H1 (cell line): ENCODE measurements around the gene CCDC136. TPM values are rescaled to one million over a fixed set of nuclear protein-coding genes. Genes with fewer than 3 reads are reported as not detected.

Experiments used
- CTCF ChIA-PET: fragments of 300-600 bp; sonication (Branson Sonifier 250); formaldehyde crosslinking; loops from one replicate; lab custom pipeline; 2021; ENCODE audit not compliant: partially characterized antibody; lab: Charles Lee
- POLR2A ChIA-PET: fragments of 300-600 bp; sonication (Branson Sonifier 250); formaldehyde crosslinking; loops from one replicate; lab custom pipeline; 2021; ENCODE audit warnings: inconsistent platforms; ENCODE audit not compliant: partially characterized antibody; lab: Charles Lee
- DNase-seq, 2 experiments: peaks; one replicate each; pipeline versions ENCODE4 v3.0.0 to v3.0.0-alpha.2; 2010 to 2022; ENCODE audit warnings: low spot score in 2 of 2, low read depth in 1 of 2, mixed read lengths in 1 of 2
- FAIRE-seq: peaks from 2 replicates; lab custom pipeline; 2011; peaks lifted over from hg19 to GRCh38; lab: Jason Lieb, UNC
- H2AFZ ChIP-seq: 2 replicates; pipeline ENCODE4 v1.8.1; 2012; ENCODE audit warnings: low read length, inconsistent platforms
- H2AK5ac ChIP-seq: 2 replicates; pipeline ENCODE4 v1.6.1; 2013; ENCODE audit warnings: low read depth, low read length
- H2BK120ac ChIP-seq: replicated peaks from 2 replicates; pipeline ENCODE3; 2013; ENCODE audit warnings: low read depth, low read length, inconsistent platforms
- H2BK12ac ChIP-seq: 2 replicates; pipeline ENCODE4 v1.6.1; 2013; ENCODE audit warnings: low read depth, low read length
- H2BK15ac ChIP-seq: 2 replicates; pipeline ENCODE4 v1.6.1; 2013; ENCODE audit warnings: low read length
- H2BK20ac ChIP-seq: 2 replicates; pipeline ENCODE4 v1.6.1; 2013; ENCODE audit warnings: low read length
- H2BK5ac ChIP-seq: 2 replicates; pipeline ENCODE4 v1.6.1; 2013; ENCODE audit warnings: low read depth, low read length
- H3K14ac ChIP-seq: 2 replicates; pipeline ENCODE4 v1.6.1; 2013; ENCODE audit warnings: inconsistent platforms; ENCODE audit not compliant: insufficient read length
- H3K18ac ChIP-seq: 2 replicates; pipeline ENCODE4 v1.6.1; 2013; ENCODE audit warnings: low read length; ENCODE audit errors: extremely low read depth
- H3K23ac ChIP-seq: 2 replicates; pipeline ENCODE4 v1.6.1; 2013; ENCODE audit warnings: inconsistent platforms; ENCODE audit not compliant: insufficient read length
- H3K23me2 ChIP-seq: 2 replicates; pipeline ENCODE4 v1.6.1; 2013; ENCODE audit warnings: low read depth, low read length
- H3K27ac ChIP-seq: 2 replicates; pipeline ENCODE4 v1.6.1; 2011; ENCODE audit warnings: low read depth, low read length, inconsistent platforms
- H3K27me3 ChIP-seq, 4 experiments: replicated peaks in 1 of 4; 1 replicate in 1 of 4; 2 replicates in 3 of 4; pipeline versions ENCODE4 v1.6.1 to v1.8.1; 2011 to 2013; ENCODE audit warnings: low read length in 3 of 4, mild to moderate bottlenecking in 3 of 4, inconsistent platforms in 2 of 4, mixed read lengths in 2 of 4, moderate library complexity in 1 of 4; ENCODE audit not compliant: control insufficient read depth in 3 of 4, insufficient read depth in 3 of 4; ENCODE audit errors: extremely low read depth in 1 of 4
- H3K36me3 ChIP-seq, 4 experiments: 2 replicates each; pipeline versions ENCODE4 v1.6.1 to v1.8.1; 2011 to 2013; ENCODE audit warnings: mild to moderate bottlenecking in 4 of 4, low read length in 3 of 4, moderate library complexity in 2 of 4, control low read depth in 1 of 4, inconsistent platforms in 1 of 4; ENCODE audit not compliant: insufficient read depth in 4 of 4, control insufficient read depth in 2 of 4
- H3K4ac ChIP-seq: replicated peaks from 2 replicates; pipeline ENCODE3; 2013; ENCODE audit warnings: low read length, low read depth, mixed read lengths, inconsistent platforms; ENCODE audit not compliant: insufficient read length
- H3K4me1 ChIP-seq, 4 experiments: replicated peaks in 1 of 4; 1 replicate in 1 of 4; 2 replicates in 3 of 4; pipeline versions ENCODE4 v1.6.1 to v1.8.1; 2011 to 2013; ENCODE audit warnings: low read length in 3 of 4, inconsistent platforms in 2 of 4, mixed read lengths in 1 of 4; ENCODE audit not compliant: insufficient read depth in 4 of 4, control insufficient read depth in 3 of 4
- H3K4me2 ChIP-seq, 2 experiments: 2 replicates each; pipeline versions ENCODE4 v1.6.1 to v1.8.1; 2011 to 2013; ENCODE audit warnings: low read depth in 2 of 2, low read length in 2 of 2, control low read depth in 1 of 2, inconsistent platforms in 1 of 2, mild to moderate bottlenecking in 1 of 2; ENCODE audit not compliant: insufficient read depth in 1 of 2
- H3K4me3 ChIP-seq, 4 experiments: fragments of 200-600, 300-600 bp in 1 of 4; sonication (generic), shearing (Covaris generic), sonication (Bioruptor Twin) in 1 of 4; 2 replicates each; pipeline versions ENCODE4 v1.5.1 to v1.8.1; 2011 to 2016; ENCODE audit warnings: low read length in 4 of 4, low read depth in 3 of 4, control low read depth in 2 of 4, inconsistent platforms in 2 of 4, mild to moderate bottlenecking in 2 of 4, mixed read lengths in 1 of 4, moderate library complexity in 1 of 4; ENCODE audit not compliant: insufficient read depth in 2 of 4; ENCODE audit errors: extremely low read depth in 1 of 4
- H3K56ac ChIP-seq: replicated peaks from 2 replicates; pipeline ENCODE3; 2013; ENCODE audit warnings: low read depth, mild to moderate bottlenecking, mixed read lengths, low read length, inconsistent platforms; ENCODE audit not compliant: insufficient read length
- H3K79me1 ChIP-seq: 2 replicates; pipeline ENCODE4 v1.6.1; 2013; ENCODE audit warnings: low read depth, low read length, control low read depth
- H3K79me2 ChIP-seq, 2 experiments: 2 replicates each; pipeline versions ENCODE4 v1.6.1 to v1.8.1; 2012 to 2013; ENCODE audit warnings: low read length in 2 of 2, mild to moderate bottlenecking in 2 of 2, inconsistent platforms in 1 of 2; ENCODE audit not compliant: insufficient read depth in 2 of 2, control insufficient read depth in 1 of 2
- H3K9ac ChIP-seq, 4 experiments: replicated peaks in 1 of 4; 1 replicate in 1 of 4; 2 replicates in 3 of 4; pipeline versions ENCODE4 v1.6.1 to v1.8.1; 2011 to 2013; ENCODE audit warnings: low read depth in 3 of 4, low read length in 3 of 4, control low read depth in 2 of 4, mild to moderate bottlenecking in 2 of 4, moderate library complexity in 2 of 4, inconsistent platforms in 1 of 4; ENCODE audit errors: extremely low read depth in 1 of 4
- H3K9me3 ChIP-seq, 2 experiments: 2 replicates each; pipeline versions ENCODE4 v1.6.1 to v1.8.1; 2012 to 2013; ENCODE audit warnings: mild to moderate bottlenecking in 2 of 2, moderate library complexity in 2 of 2, control low read depth in 1 of 2, inconsistent platforms in 1 of 2, low read depth in 1 of 2, low read length in 1 of 2, mixed read lengths in 1 of 2; ENCODE audit not compliant: insufficient read depth in 2 of 2
- H4K20me1 ChIP-seq, 2 experiments: replicated peaks in 1 of 2; 2 replicates each; pipeline versions ENCODE3 to v1.8.1; 2011 to 2013; ENCODE audit warnings: inconsistent platforms in 2 of 2, low read length in 2 of 2, mild to moderate bottlenecking in 1 of 2; ENCODE audit not compliant: insufficient read depth in 2 of 2, control insufficient read depth in 1 of 2
- H4K5ac ChIP-seq: 2 replicates; pipeline ENCODE4 v1.6.1; 2013; ENCODE audit warnings: low read length, low read depth, mixed read lengths, inconsistent platforms; ENCODE audit not compliant: insufficient read length
- H4K8ac ChIP-seq: 2 replicates; pipeline ENCODE4 v1.8.0; 2013; ENCODE audit warnings: mild to moderate bottlenecking, moderate library complexity, low read length, inconsistent platforms; ENCODE audit not compliant: insufficient read depth; ENCODE audit errors: extremely low read depth
- H4K91ac ChIP-seq: replicated peaks from 2 replicates; pipeline ENCODE3; 2013; ENCODE audit warnings: low read length, mixed read lengths, inconsistent platforms; ENCODE audit not compliant: insufficient read length
- KDM4A ChIP-seq: IDR thresholded peaks from one replicate; pipeline ENCODE4 v1.7.1; 2012; ENCODE audit warnings: low read depth, mild to moderate bottlenecking, moderate library complexity, low read length, inconsistent platforms; ENCODE audit not compliant: severe bottlenecking
- SAP30 ChIP-seq: fragments of 300-600 bp; sonication (generic); IDR thresholded peaks from 2 replicates; pipeline ENCODE4 v1.7.1; 2012; ENCODE audit warnings: low read length, moderate library complexity, mild to moderate bottlenecking, inconsistent platforms; ENCODE audit not compliant: insufficient read depth, insufficient replicate concordance
- SP2 ChIP-seq: IDR thresholded peaks from 2 replicates; pipeline ENCODE4 v1.6.1; 2012; ENCODE audit warnings: mild to moderate bottlenecking, low read length, inconsistent platforms
- TEAD4 ChIP-seq: IDR thresholded peaks from 2 replicates; pipeline ENCODE4 v1.6.1; 2012; ENCODE audit warnings: low read depth, low read length, inconsistent platforms, mixed read lengths
- WGBS, 2 experiments: shearing (Covaris generic) in 1 of 2; methylation state at CpG; one replicate each; pipeline versions ENCODE4 v1.1.6 to v1.1.7; 2013 to 2015; ENCODE audit warnings: low lambda C conversion rate in 2 of 2, mixed read lengths in 2 of 2, inconsistent platforms in 1 of 2, low coverage in 1 of 2, missing lambda C conversion rate in 1 of 2; ENCODE audit not compliant: insufficient replicate concordance in 2 of 2, insufficient coverage in 1 of 2, insufficient read length in 1 of 2; ENCODE audit errors: extremely low coverage in 1 of 2, missing lambda C conversion rate in 1 of 2; 5-methylcytosine and 5-hydroxymethylcytosine counted together
- polyA plus RNA-seq, 7 experiments: library from polyadenylated mRNA; depleted of rRNA in 3 of 7; stranded (reverse) in 5 of 7; unstranded in 2 of 7; fragments of >200 nt in 5 of 7; fragments of 200-250 nt in 2 of 7; gene quantifications; 1 replicate in 5 of 7; 2 replicates in 1 of 7; 4 replicates in 1 of 7; pipeline versions ENCODE4 v1.2.1 to v1.2.3, GENCODE V29; 2011 to 2013; ENCODE audit warnings: missing spikeins in 2 of 7, mixed read lengths in 2 of 7
- total RNA-seq: library from RNA; stranded (reverse); fragmentation: NEBNext Ultra II Directional; extraction: Animal tissue kit (Norgen Biotek cat#: 25700); gene quantifications from 2 replicates; pipeline ENCODE4 v1.2.1, GENCODE V29; 2021

The CCDC136 gene
- total and polyA plus RNA-seq, 2 of the 8 experiments (the other 6 are each of a cell fraction or from before 2014, with no cell fraction given) = 35.6 to 47.7 TPM

GRCh38 chr7:128795129-128795528 lies 3.4 kb downstream of the CCDC136 start:
- DNase-seq = no peak

More at GRCh38 chr7:128795129-128795528, 3.4 kb downstream of the CCDC136 start:
- no peak for FAIRE-seq
- TF ChIP-seq KDM4A = no peak
- no peak for TF ChIP-seq SP2
- TF ChIP-seq TEAD4 = no peak
- no peak for TF ChIP-seq SAP30
- Histone ChIP-seq H3K9me3 (no peaks in the 10 kb centered on the region), H3K27ac (no peak overlapping the region), H3K23ac (no peak overlapping the region), H2BK15ac (no peak overlapping the region), H2BK12ac (no peak overlapping the region), H3K23me2 (peaks cover 8% of the 10 kb centered on the region; the same call in 1 of the 2 replicates), H3K9ac (no peak overlapping the region), H4K91ac (no peak overlapping the region), H3K56ac (no peak overlapping the region), H4K8ac (peak overlapping the region; percentile 87), H3K4me2 (no peak overlapping the region), H3K79me2 (no peaks in the 10 kb centered on the region), H4K20me1 (no peaks in the 10 kb centered on the region), H2AFZ (no peak overlapping the region), H3K4me3 (no peak overlapping the region), H3K14ac (no peak overlapping the region), H2BK20ac (no peak overlapping the region), H3K18ac (no peak overlapping the region), H3K4ac (no peak overlapping the region), H2BK5ac (no peak overlapping the region), H3K36me3 (peaks cover 0 to 16% (median 2%) of the 10 kb centered on the region in 4 experiments; a peak in 5 of 8 replicates), H2BK120ac (no peak overlapping the region), H3K79me1 (no peaks in the 10 kb centered on the region), H2AK5ac (no peak overlapping the region), H3K27me3 (no peaks in the 10 kb centered on the region), H4K5ac (no peak overlapping the region), H3K4me1 (peaks cover 6 to 11% (median 8%) of the 10 kb centered on the region in 4 experiments)
- WGBS, 2 experiments = 76% methylated on average over 4 of the region's 4 CpGs; no CpG with 5 or more reads in 1 of the 2 experiments
- ChIA-PET CTCF (interaction anchor here (0.6 to 5.8 kb wide), 9 partner anchors 25 to 729 kb away, joined by 3 to 42 read pairs (median 4); partner anchors contain the start of gene ATP6V1F), POLR2A (interaction anchor here (1.0 to 2.4 kb wide), 6 partner anchors 10 to 341 kb away, joined by 3 to 9 read pairs (median 3); partner anchors contain the start of gene CALU)
